K562 (cell line): ENCODE results near the gene ZNF566. TPM values are rescaled to one million over a fixed set of nuclear protein-coding genes. Genes with fewer than 3 reads are reported as not detected.

Experiments
- CBX8 ChIP-seq: fragments of 200-600 bp; sonication (generic); IDR thresholded peaks from 2 replicates; pipeline ENCODE4 v1.6.1; 2012; ENCODE audit warnings: borderline replicate concordance, mixed run types, low read depth, mild to moderate bottlenecking, moderate library complexity, mixed read lengths, low read length, control low read depth, inconsistent platforms; ENCODE audit not compliant: poor library complexity, severe bottlenecking; ENCODE audit errors: extremely low read depth
- CREB5 ChIP-seq: fragments of 250-450 bp; sonication (Bioruptor Pico); IDR thresholded peaks from 2 replicates; pipeline ENCODE4 v1.5.0; 2020; ENCODE audit warnings: mild to moderate bottlenecking
- CTBP1 ChIP-seq: fragments of 450-650 bp; IDR thresholded peaks from 2 replicates; pipeline ENCODE4 v1.6.1; 2016; ENCODE audit warnings: borderline replicate concordance
- GTF2F1 ChIP-seq: IDR thresholded peaks from 2 replicates; pipeline ENCODE4 v1.6.1; 2011; ENCODE audit warnings: low read depth, low read length, improper control_type of control experiment
- HDAC3 ChIP-seq: fragments of 450-650 bp; IDR thresholded peaks from 2 replicates; pipeline ENCODE4 v1.6.1; 2018; ENCODE audit warnings: borderline replicate concordance, mild to moderate bottlenecking, moderate library complexity; ENCODE audit not compliant: partially characterized antibody
- MAX ChIP-seq: sonication (generic); formaldehyde crosslinking; IDR thresholded peaks from 2 replicates; pipeline ENCODE4 v1.9.0; 2022; ENCODE audit warnings: mild to moderate bottlenecking, missing genetic modification reagents
- MECOM ChIP-seq: fragments of 250-450 bp; sonication (Bioruptor Pico); IDR thresholded peaks from 2 replicates; pipeline ENCODE4 v1.8.0; 2022; ENCODE audit warnings: inconsistent platforms
- MLLT1 ChIP-seq, 2 experiments: fragments of 450-650 bp; IDR thresholded peaks; 2 replicates each; pipeline ENCODE4 v1.6.1; 2016
- MTA3 ChIP-seq: fragments of 450-650 bp; formaldehyde crosslinking; IDR thresholded peaks from 2 replicates; pipeline ENCODE4 v1.6.1; 2017; ENCODE audit warnings: mild to moderate bottlenecking, borderline replicate concordance
- MYNN ChIP-seq, 2 experiments: sonication (generic); formaldehyde crosslinking in 1 of 2; IDR thresholded peaks; 2 replicates each; pipeline versions ENCODE4 v1.5.0 to v1.6.1; 2016 to 2020; ENCODE audit warnings: antibody characterized with exemption in 1 of 2, missing genetic modification reagents in 1 of 2
- NR2C1 ChIP-seq, 2 experiments: fragments of 450-650 bp; IDR thresholded peaks; 2 replicates each; pipeline ENCODE4 v1.6.1; 2017; ENCODE audit warnings: mild to moderate bottlenecking in 2 of 2, antibody characterized with exemption in 1 of 2, inconsistent platforms in 1 of 2, missing compliant biosample characterization in 1 of 2, missing genetic modification characterization in 1 of 2
- NR4A1 ChIP-seq, 2 experiments: fragments of 250-450 bp in 1 of 2; fragments of 450-650 bp in 1 of 2; sonication (Bioruptor Pico) in 1 of 2; IDR thresholded peaks; 2 replicates each; pipeline versions ENCODE4 v1.4.0 to v1.6.1; 2016 to 2020; ENCODE audit warnings: mild to moderate bottlenecking in 2 of 2, missing compliant biosample characterization in 1 of 2, missing genetic modification characterization in 1 of 2, moderate library complexity in 1 of 2
- PRPF4 ChIP-seq: fragments of 200-400 bp; formaldehyde crosslinking; IDR thresholded peaks from one replicate; pipeline ENCODE4 v1.6.1; 2017; ENCODE audit warnings: low read length, low read depth, mild to moderate bottlenecking; ENCODE audit not compliant: insufficient read depth, poor library complexity, severe bottlenecking
- SETDB1 ChIP-seq: IDR thresholded peaks from one replicate; pipeline ENCODE4 v1.6.1; 2012; ENCODE audit warnings: low read length, control low read depth, inconsistent platforms
- SLC30A9 ChIP-seq: fragments of 250-450 bp; sonication (Bioruptor Pico); IDR thresholded peaks from 2 replicates; pipeline ENCODE4 v1.8.0; 2022; ENCODE audit warnings: mild to moderate bottlenecking, moderate library complexity
- SMAD4 ChIP-seq: fragments of 250-450 bp; sonication (Bioruptor Pico); conservative IDR thresholded peaks from 2 replicates; pipeline ENCODE4 v1.8.0; 2021; ENCODE audit warnings: inconsistent platforms, mild to moderate bottlenecking, moderate library complexity
- TAF9B ChIP-seq: fragments of 450-650 bp; IDR thresholded peaks from 2 replicates; pipeline ENCODE4 v1.6.1; 2018; ENCODE audit warnings: mild to moderate bottlenecking; ENCODE audit not compliant: partially characterized antibody
- TAL1 ChIP-seq: fragments of 450-650 bp; IDR thresholded peaks from 2 replicates; pipeline ENCODE4 v1.6.1; 2016; ENCODE audit warnings: mild to moderate bottlenecking
- ZBTB17 ChIP-seq: fragments of 450-650 bp; formaldehyde crosslinking; IDR thresholded peaks from 2 replicates; pipeline ENCODE4 v1.4.0; 2020; ENCODE audit warnings: mild to moderate bottlenecking
- ZNF232 ChIP-seq: sonication (generic); formaldehyde crosslinking; IDR thresholded peaks from 2 replicates; pipeline ENCODE4 v1.8.0; 2022; ENCODE audit warnings: mild to moderate bottlenecking, missing genetic modification reagents
- ZNF280A ChIP-seq: fragments of 450-650 bp; IDR thresholded peaks from 2 replicates; pipeline ENCODE4 v1.6.1; 2018; ENCODE audit warnings: mild to moderate bottlenecking, low read depth; ENCODE audit not compliant: partially characterized antibody
- ZNF354B ChIP-seq: fragments of 250-450 bp; sonication (Bioruptor Pico); IDR thresholded peaks from 2 replicates; pipeline ENCODE4 v1.4.0; 2020
- ZNF551 ChIP-seq: fragments of 250-450 bp; sonication (Bioruptor Pico); IDR thresholded peaks from 2 replicates; pipeline ENCODE4 v1.5.0; 2021; ENCODE audit warnings: mild to moderate bottlenecking, moderate library complexity
- polyA plus RNA-seq, 8 experiments: library from polyadenylated mRNA; depleted of rRNA in 4 of 8; stranded (reverse) in 5 of 8; unstranded in 3 of 8; fragments of >200 nt; fragmentation: Nextera tagmentation in 2 of 8; fragmentation: Illumina TruSeq in 1 of 8; extraction: Ambion mirVana in 2 of 8; extraction: Trizol in 1 of 8; gene quantifications; 2 replicates each; pipeline versions ENCODE4 v1.2.1 to v1.2.3, GENCODE V29; 2011 to 2014; ENCODE audit warnings: inconsistent platforms in 1 of 8, missing spikeins in 1 of 8
- total RNA-seq, 7 experiments: library from RNA; depleted of rRNA in 6 of 7; stranded (reverse); fragments of >200 nt in 6 of 7; fragmentation: Illumina TruSeq in 2 of 7; extraction: Trizol in 2 of 7; gene quantifications; 2 replicates each; pipeline versions ENCODE4 v1.2.1 to v1.2.3, GENCODE V29; 2011 to 2021; ENCODE audit warnings: low replicate concordance in 1 of 7

Gene ZNF566
- total and polyA plus RNA-seq, 9 of the 15 experiments (the other 6 are each of a cell fraction or from before 2014, with no cell fraction given) = 5.5 to 11.4 (median 9.7) TPM

GRCh38 chr19:36489118-36489919, at the start of gene ZNF566 (continued):
- TF ChIP-seq ZNF551 (no peak), MLLT1 (IDR thresholded peaks at IDR 0.05) (no peak; a peak in 1 of 4 replicates), CBX8 (no peak), SETDB1 (no peak), ZNF232 (CRISPR knock-in tag) (no peak), PRPF4 (no peak), NR4A1 (CRISPR knock-in tag; IDR thresholded peaks at IDR 0.05) (no peak), NR4A1 (tag; IDR thresholded peaks at IDR 0.05) (no peak), HDAC3 (no peak), TAL1 (no peak), ZNF280A (no peak), MAX (CRISPR knock-in tag) (peak; percentile 80), GTF2F1 (0 out of 2 replicates have a peak, but pooled peaks have one; percentile 55), TAF9B (no peak), ZNF354B (CRISPR knock-in tag) (no peak), CTBP1 (peak; percentile 59; the same call in 1 of the 2 replicates), MYNN (IDR thresholded peaks at IDR 0.05) (peak; percentile 41; the same call in 1 of the 2 replicates), MYNN (CRISPR knock-in tag; IDR thresholded peaks at IDR 0.05) (no peak), CREB5 (no peak), ZBTB17 (CRISPR knock-in tag) (peak; percentile 89), SLC30A9 (no peak), NR2C1 (IDR thresholded peaks at IDR 0.05) (peak; percentile 43; the same call in 1 of the 2 replicates), NR2C1 (tag; IDR thresholded peaks at IDR 0.05) (peak; percentile 69), MECOM (CRISPR knock-in tag) (no peak), SMAD4 (CRISPR knock-in tag) (peak; percentile 47; the same call in 1 of the 2 replicates), MTA3 (peak; percentile 43; the same call in 1 of the 2 replicates)
